ENCODE data around the gene TLR1.
"Not testable (repeated sequence)": the region's sequence is repeated elsewhere in the genome, so short reads cannot be mapped to it uniquely, and the experiment has no call there.

Gene TLR1

DNA sequence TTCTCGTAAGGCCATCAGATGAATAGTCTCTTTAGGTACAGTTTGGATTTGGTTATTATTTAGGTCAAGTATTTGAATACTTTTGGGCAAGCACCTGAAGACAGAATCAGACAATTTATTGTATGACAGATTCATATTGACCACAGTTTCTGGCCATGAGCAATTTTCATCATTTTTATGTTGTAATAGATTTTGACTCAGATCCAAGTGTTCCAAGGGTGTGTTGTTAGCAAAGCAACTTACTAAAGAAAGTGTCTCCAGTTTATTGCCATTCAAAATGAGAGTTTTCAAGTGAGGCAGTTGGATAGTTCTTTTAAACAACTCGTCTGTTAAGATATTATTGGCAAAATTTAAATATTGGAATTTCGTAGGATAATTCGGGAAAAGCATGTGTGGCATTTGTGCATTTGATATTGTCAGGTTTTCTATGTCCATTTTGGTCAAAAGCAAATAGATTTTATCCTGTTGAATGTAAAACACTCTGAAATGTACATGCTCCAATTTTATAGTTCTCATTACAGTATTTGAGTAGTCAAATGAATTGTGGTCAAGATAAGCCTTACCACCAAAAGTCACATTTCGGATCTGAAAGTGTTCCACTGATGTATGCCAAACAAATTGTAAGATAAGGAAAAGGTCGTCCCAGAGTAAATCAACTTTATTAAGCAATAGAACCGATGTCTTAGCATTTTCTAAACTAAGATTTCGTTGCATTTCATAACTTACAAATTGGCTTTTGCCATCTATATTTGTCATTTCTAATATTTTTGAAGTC is 30.2 kb downstream of the TLR1 start:
- DNase-seq, result no peak

DNA sequence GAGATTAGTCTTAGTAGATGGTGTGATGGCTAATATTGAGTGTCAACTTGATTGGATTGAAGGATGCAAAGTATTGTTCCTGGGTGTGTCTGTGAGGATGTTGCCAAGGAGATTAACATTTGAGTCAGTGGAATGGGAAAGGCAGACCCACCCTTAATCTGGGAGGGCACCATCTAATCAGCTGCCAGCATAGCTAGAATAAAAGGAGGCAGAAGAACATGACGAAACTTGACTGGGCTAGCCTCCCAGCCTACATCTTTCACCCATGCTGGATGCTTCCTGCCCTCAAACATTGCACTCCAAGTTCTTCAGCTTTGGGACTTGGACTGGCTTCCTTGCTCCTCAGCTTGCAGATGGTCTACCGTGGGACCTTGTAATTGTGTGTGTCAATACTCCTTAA is 34.3 kb downstream of the TLR1 start:
- not testable (repeated sequence) for DNase-seq

DNA sequence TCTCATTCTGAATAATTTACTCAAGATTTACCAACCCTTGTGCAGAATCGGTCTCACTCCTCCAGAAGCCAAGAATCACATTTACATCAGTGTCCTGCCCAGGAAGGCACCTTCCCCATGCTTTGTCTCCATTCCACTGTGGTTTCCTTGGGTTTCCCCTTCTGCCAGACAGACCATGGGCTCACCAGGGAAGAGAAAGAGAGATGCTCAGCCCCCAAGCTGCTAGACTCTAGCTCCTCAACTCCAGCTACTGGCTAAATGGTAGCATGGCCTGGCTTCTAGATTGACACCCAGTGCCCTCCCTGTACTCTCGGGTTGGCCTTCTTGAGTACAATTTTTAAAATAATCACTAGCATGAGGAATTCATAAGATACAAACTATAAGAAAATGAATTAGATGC is 34.7 kb downstream of the TLR1 start:
- no peak for DNase-seq

DNA sequence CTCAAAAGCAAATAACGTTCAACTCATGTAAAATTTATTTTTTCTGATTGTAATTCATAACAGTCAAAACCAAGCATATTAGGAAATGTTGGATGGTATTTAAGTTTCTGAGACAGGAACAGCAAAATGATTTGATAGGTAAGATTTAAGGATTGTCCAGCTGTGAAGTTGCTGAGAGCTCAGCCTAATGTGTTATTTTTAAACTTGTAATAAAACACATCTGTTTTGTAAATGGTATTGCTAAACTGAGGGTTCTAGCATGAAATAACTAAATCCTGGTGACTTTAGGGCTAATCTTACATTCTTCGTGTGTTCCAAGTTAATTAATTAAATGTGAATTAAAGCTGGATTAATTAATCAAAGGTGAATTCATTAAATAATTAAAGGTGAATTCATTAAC is 35.1 kb downstream of the TLR1 start:
- no peak for DNase-seq

DNA sequence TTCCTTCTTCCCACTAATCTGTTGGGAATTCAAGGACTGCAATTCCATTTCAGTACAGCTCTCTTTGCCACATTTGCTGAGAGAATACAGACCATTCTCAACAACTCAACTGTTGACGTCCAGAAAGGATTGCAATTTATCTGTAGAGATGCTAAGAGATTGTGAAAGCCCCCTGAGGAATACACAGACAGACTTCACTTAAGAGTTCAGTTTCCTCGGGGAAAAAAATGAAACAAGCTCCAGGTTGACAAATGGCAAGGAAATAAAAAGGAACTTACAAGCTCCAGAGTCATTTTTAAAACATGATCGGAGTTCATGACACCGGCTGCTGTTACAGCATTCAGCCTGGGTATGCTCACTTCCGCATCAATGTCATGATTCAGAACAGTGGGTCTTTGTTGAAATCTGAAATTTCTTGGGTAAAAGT is 35.6 kb downstream of the TLR1 start:
- no peak for DNase-seq

DNA sequence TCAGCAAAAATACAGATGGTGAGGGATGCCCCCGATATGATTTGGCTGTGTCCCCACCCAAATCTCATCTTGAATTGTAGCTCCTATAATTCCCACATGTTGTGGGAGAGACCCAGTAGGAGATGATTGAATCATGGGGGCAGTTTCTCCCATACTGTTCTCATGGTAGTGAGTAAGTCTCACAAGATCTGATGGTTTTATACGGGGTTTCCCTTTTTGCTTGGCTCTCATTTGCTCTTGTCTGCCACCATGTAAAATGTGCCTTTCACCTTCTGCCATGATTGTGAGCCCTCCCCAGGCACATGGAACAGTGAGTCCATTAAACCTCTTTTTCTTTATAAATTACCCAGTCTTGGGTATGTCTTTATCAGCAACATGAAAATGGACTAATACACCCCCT is 37.7 kb downstream of the TLR1 start:
- DNase-seq, result not testable (repeated sequence)

DNA sequence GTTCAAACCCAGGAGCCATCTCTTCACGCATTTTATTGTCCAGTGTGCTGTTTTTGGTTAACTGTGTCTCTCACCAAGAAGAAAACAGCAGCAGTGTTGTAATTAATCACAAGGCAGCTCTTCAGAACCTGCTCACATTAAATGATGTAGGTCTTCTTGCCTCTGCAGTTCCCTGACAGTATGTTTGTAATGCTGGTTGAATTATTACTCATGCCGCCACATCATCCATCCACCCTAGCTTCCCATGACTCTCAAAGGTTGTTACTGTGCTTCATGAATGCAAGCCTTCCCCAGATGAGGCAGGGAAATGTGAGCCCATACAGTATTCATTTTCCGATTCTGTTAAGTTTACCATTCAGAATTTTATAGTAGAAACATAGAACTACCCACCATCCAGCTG is 39.2 kb downstream of the TLR1 start:
- DNase-seq, result no peak

DNA sequence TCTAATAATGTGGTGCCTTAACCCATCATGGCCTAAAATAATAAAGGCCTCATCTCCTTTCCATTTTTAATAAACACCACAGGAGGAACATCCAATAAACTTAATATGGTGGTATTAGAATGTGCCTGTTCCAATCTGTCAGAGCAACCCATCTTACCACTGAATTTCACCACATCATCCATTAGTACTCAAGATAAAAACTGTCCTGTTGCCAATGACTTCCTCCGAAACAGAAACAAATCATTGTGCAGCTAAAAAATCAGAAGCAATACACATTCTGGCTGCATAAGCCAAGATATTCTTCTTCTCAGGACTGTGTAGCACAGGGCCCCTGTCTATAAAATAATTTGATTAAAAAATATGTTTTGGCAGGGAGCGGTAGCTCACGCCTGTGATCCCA is 40.3 kb downstream of the TLR1 start:
- no peak for DNase-seq

DNA sequence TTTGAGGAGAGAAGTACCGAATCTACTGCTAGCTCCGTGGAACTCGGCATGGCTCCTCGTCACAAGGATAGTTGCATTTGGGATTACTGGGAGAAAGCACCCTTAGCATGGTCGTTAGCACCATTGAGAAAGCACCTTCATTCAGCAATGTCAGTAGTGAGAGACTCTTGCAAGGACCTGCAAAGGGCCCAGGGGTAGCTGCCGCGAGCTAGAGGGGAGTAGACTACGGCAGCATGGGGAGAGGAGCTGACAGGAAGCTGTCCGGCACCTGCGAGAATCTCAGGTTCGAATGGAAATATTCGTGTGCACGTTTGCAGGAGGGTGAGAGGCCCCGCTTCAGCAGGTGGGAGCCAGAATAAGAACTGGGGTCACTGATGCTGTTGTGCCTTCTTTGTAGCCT is 42.0 kb downstream of the TLR1 start:
- DNase-seq, result no peak

DNA sequence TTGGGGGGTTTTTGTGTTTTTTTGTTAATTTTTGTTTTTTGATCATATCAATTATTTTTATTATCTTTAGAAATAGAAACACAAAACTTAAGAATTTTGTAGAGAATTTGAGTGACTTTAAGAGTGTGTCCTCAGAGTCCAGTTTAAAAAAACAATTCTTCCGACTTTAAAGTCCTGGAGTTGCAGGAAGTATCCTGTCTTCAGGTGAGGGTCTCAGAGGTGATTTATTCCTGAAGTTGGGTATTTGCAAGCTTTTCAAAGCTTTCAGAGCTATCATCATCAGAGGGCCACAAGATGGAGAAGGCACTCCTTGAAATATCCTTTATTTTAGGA is 44.8 kb downstream of the TLR1 start:
- no peak for DNase-seq

DNA sequence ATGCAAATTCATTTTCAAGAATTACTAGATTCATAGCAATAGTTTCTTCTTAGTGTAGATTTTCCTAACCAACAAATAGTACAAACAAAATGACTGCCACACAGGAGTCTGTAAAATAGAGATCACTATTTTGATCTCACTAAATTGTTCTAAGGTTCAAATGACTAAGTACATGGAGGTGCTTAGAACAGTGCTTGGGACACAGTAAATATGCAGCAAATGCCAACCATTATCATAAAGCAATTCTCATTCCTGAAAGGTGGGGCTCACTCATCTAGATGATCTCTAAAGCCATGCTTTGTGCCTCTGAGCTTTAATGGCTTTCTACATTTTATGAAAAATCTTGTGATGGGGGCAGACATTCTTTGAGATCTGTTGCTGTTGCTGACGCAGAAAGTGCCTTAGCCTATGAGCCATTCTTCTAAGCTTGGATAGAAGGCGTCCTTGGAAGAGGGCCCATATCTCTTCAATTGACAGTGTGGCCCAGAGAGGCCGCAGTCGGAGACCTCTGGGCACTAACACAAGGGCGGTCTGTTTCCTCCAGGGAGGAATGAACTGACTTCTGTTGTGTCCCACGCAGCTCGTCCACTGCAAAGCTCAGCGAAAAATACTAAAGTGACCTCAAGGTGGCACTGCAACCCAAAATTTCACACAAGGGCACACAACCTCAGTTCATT is 45.3 kb downstream of the TLR1 start:
- DNase-seq, result peak; percentile 18

DNA sequence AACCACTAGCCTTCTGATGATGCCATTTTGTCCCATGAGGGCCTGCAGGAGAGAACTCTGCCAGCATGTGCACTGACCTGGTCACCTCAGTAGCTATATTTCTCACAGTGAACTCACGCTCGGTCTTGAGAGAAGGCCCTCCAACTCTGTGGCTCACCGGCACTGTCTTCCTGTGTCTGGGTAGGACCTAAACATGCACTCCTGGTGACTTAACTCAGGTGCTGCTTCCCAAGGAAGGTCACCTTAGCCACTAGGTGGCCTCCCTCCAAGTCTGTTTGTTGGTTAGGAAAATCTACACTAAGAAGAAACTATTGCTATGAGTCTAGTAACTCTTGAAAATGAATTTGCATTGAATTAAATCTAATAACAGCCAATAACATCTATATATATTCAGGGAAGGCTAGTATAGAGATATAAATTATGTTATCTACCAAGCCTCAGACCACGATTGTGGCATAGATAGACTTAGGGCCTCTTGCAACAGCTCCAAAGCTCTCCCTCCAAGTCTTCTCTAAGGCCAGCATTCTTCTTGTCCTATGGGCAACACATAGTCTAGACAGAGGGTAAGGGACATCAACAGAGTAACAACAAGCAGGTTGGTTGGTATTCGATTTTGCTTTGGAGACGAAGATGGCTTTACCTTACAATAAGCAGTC is 46.5 kb downstream of the TLR1 start:
- no peak for DNase-seq

DNA sequence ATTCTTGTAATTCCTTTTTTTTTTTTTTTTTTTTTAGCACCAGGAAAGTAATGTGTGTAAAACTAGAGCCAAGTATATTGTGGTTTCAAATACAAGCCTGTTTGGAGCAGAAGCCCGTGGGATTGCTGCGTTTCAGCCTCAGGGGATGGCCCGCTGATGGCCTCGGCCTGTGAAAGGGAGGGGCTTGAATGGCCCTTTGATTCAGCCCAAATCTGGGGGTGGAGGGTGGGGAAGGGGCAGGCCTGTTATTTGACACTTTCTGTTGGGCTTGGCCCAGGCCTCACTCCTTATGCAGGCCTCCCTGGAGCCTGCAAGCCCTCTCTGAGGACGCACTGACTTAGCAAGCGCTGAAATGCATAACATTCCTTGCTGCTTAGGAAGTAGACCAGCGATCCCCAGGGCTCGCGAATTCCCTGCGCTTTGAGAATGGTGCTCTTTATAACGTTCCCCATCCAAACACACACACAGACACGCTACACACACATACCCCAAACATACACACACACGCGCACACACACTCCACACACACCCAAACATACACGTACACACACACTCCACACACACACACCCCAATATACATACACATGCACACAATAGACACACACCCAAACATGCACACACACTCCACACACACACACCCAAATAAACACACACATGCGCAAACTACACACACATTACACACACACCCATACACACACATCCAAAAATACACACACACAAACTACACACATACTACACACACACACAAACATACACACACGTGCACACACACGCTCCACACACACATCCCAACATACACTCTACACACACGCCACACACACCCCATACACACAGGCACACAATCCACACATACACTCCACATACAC is 51.4 kb downstream of the TLR1 start:
- no peak for DNase-seq

DNA sequence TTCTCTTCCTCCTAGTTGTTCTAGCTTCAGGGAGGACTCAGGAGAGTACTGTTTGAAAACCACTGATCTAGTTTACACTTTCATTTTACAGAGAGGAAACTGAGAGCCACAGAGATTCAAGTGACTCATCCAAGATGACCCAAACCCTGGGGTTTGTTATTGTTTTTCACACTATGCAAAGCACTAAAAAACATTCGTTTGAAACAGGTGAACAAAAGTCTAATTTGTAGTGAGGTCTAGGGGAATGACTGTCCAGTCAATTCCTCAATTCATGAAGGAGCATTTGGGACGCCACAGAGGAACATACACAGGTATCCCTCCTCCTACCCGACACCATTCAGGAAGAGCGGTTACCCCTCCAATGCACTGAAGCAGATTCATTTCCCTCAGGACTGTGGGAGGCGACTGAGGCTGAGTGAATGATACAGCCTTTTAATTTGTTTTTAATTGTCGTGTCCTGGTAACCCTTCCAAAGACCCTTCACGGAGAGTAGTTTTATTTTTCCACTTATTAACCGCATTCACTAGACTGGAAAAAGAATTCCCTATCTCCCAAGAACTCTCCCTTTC is 52.1 kb downstream of the TLR1 start:
- DNase-seq, result no peak

DNA sequence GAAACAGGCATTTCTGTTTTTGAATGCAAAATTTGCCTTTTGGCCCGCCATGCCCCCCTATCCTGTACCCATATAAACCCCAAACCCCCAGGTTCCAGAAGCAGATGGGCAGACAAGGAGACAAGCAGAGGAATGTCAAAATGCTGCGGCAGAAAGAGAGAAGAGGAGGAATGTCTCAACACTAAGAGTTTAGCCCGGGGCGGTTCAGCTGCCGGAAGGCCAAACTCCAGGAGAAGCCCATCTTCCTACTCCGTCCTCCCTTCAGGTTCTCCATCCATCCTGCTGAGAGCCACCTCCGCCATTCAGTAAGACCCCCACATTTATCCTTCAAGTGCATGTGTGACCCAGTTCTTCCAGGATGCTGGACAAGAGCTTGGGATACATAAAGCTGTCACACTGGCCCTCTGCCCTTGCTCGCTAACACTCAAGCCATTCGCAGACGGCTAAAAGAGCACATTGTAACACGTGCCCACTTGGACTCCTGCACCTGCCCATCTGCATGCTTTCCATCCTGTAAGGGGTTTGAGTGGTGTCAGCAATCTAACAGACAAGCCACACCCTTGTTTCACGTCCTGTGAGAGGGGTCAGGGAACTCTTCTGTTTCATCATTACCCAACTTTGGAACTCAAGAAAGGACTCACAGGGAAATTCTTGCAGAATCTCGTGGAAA is 53.1 kb downstream of the TLR1 start:
- DNase-seq, result no peak

DNA sequence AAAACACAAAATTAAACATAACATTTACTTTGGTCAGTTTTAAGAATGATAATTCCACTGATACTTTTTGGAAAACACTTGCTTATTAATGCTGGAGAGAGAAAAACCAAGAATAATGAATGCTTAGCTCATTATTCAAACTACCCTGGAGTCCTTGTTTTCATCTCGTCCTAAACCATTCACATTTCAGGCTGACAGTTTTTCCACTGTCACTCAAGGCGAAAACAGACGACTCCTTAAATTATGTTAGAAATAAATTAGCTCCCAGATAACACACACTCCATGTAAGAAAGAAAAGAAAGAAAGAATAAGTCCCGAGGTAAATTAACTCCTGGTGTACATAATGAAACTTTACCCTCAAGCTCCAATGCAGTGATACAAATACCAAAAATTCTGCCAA is 55.3 kb downstream of the TLR1 start:
- DNase-seq, result no peak

DNA sequence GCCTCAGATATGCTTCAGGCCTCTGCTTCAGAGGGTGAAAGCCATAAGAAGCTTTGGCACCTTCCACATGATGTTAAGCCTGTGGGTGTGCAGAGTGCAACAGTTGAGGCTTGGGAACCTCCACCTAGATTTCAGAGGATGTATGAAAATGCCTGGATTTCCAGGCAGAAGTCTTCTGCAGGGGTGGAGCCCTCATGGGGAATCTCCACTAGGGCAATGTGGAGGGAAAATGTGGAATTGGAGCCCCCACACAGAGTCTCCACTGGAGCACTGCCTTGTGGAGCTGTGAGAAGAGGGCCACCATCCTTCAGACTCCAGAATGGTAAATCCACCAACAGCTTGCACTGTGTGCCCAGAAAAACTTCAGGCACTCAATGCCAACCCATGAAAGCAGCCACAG is 57.0 kb downstream of the TLR1 start:
- no peak for DNase-seq
